Kidney (tissue), 14 donors: ENCODE measurements around the gene NHERF2. TPM values are rescaled to one million over a fixed set of nuclear protein-coding genes. Genes with fewer than 3 reads are reported as not detected.

Source experiments
- DNase-seq, 5 donors: peaks; one replicate each; pipeline ENCODE4 v3.0.0-alpha.2; 2013 to 2020
- FAIRE-seq: peaks from 2 replicates; lab custom pipeline; 2012; peaks lifted over from hg19 to GRCh38; lab: Jason Lieb, UNC
- H3K27ac ChIP-seq, 2 donors: one replicate each; pipeline ENCODE4 v1.7.0; 2013; ENCODE audit warnings: low read depth in 2 of 2, low read length in 2 of 2, inconsistent platforms in 1 of 2
- H3K27me3 ChIP-seq: one replicate; pipeline ENCODE4 v1.7.1; 2013; ENCODE audit warnings: low read length, inconsistent platforms; ENCODE audit not compliant: control insufficient read depth, insufficient read depth
- H3K36me3 ChIP-seq, 3 donors: one replicate each; pipeline versions ENCODE4 v1.7.0 to v1.7.1; 2013; ENCODE audit warnings: low read length in 3 of 3, control low read depth in 1 of 3, inconsistent platforms in 1 of 3; ENCODE audit not compliant: insufficient read depth in 3 of 3, control insufficient read depth in 2 of 3
- H3K4me1 ChIP-seq, 3 donors: one replicate each; pipeline versions ENCODE4 v1.7.0 to v1.7.1; 2013; ENCODE audit warnings: low read length in 3 of 3, inconsistent platforms in 1 of 3, low read depth in 1 of 3; ENCODE audit not compliant: control insufficient read depth in 2 of 3, insufficient read depth in 2 of 3
- H3K4me3 ChIP-seq, 3 donors: one replicate each; pipeline versions ENCODE4 v1.7.0 to v1.8.1; 2013; ENCODE audit warnings: low read length in 3 of 3, control low read depth in 1 of 3, inconsistent platforms in 1 of 3
- H3K9ac ChIP-seq, 3 donors: one replicate each; pipeline versions ENCODE4 v1.7.0 to v1.7.1; 2013; ENCODE audit warnings: low read length in 3 of 3, control low read depth in 1 of 3, inconsistent platforms in 1 of 3
- H3K9me3 ChIP-seq, 3 donors: one replicate each; pipeline versions ENCODE4 v1.7.0 to v1.7.1; 2013; ENCODE audit warnings: low read length in 3 of 3, control low read depth in 1 of 3, inconsistent platforms in 1 of 3; ENCODE audit not compliant: control insufficient read depth in 2 of 3, insufficient read depth in 1 of 3
- intact Hi-C: fragments of 100-400 bp; cut with DNase I; formaldehyde crosslinking; loops from one replicate; pipeline ENCODE4 v1.11.1; 2022
- polyA plus RNA-seq: library from polyadenylated mRNA; stranded (reverse); fragments of 350-450 nt; fragmentation: Illumina TruSeq; extraction: RNeasy Lipid Tissue Mini Kit (QIAGEN cat#74804); gene quantifications from one replicate; pipeline ENCODE4 v1.2.3, GENCODE V29; 2014; ENCODE audit warnings: low read depth, low replicate concordance; ENCODE audit not compliant: insufficient read depth
- total RNA-seq: library from RNA; stranded (reverse); fragmentation: NEBNext Ultra II Directional; extraction: Animal tissue kit (Norgen Biotek cat#: 25700); gene quantifications from one replicate; pipeline ENCODE4 v1.2.1, GENCODE V29; 2021
- TF ChIP-seq, protein P1 (sequence below): IDR thresholded peaks from 3 replicates; pipeline ENCODE4 v1.5.1; 2012; ENCODE audit warnings: mild to moderate bottlenecking, moderate library complexity, borderline replicate concordance; ENCODE audit not compliant: insufficient read depth; ENCODE audit errors: extremely low read depth
- donor health status: control.
- donor health status: control.
- donor health status: control.
- donor health status: control.
- donor health status: control.
- donor health status: DM: yes; HTN: yes; CAD: no.
- donor health status: Normal renal cell carcinoma (clear cell type).

The NHERF2 gene
- total and polyA plus RNA-seq, 2 donors from 2014 or later, result 238 to 405 TPM

DNA sequence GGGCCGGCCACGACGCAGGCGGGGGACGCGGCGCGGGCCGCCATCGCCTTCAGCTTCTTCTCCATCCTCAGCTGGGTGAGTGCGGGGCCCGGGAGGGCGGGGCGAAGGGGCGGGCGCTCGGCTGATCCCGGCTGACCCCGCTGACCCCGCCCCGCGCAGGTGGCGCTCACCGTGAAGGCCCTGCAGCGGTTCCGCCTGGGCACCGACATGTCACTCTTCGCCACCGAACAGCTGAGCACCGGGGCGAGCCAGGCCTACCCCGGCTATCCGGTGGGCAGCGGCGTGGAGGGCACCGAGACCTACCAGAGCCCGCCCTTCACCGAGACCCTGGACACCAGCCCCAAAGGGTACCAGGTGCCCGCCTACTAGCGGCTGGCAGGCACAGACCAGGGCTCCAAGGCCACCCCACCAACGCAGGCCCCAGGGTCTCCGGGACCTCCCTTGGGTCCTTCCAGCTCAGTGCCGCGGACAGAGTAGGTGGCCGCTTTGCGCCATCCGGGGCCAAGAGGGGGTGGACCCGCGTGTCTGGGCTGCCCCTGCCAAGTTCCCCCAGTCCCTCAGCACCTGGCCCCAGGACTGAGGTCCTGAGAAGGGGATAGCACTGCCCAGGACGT lies 33.9 kb upstream of the NHERF2 start:
- no peak for FAIRE-seq
- Histone ChIP-seq H3K4me1 (peaks cover 0 to 14% (median 0%) of the 10 kb centered on the region in 3 donors), H3K9me3 (no peaks in the 10 kb centered on the region), H3K27me3 (peaks cover 19% of the 10 kb centered on the region), H3K9ac (no peak overlapping the region), H3K4me3 (no peak overlapping the region), H3K36me3 (peaks cover 0 to under 1% (median 0%) of the 10 kb centered on the region in 3 donors), H3K27ac (no peak overlapping the region)
- intact Hi-C loops, result no loop called here
- DNase-seq, result peak in 2 of 5 donors; percentile 1 to 89
- TF ChIP-seq, protein P1, sequence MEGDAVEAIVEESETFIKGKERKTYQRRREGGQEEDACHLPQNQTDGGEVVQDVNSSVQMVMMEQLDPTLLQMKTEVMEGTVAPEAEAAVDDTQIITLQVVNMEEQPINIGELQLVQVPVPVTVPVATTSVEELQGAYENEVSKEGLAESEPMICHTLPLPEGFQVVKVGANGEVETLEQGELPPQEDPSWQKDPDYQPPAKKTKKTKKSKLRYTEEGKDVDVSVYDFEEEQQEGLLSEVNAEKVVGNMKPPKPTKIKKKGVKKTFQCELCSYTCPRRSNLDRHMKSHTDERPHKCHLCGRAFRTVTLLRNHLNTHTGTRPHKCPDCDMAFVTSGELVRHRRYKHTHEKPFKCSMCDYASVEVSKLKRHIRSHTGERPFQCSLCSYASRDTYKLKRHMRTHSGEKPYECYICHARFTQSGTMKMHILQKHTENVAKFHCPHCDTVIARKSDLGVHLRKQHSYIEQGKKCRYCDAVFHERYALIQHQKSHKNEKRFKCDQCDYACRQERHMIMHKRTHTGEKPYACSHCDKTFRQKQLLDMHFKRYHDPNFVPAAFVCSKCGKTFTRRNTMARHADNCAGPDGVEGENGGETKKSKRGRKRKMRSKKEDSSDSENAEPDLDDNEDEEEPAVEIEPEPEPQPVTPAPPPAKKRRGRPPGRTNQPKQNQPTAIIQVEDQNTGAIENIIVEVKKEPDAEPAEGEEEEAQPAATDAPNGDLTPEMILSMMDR, result no peak

DNA sequence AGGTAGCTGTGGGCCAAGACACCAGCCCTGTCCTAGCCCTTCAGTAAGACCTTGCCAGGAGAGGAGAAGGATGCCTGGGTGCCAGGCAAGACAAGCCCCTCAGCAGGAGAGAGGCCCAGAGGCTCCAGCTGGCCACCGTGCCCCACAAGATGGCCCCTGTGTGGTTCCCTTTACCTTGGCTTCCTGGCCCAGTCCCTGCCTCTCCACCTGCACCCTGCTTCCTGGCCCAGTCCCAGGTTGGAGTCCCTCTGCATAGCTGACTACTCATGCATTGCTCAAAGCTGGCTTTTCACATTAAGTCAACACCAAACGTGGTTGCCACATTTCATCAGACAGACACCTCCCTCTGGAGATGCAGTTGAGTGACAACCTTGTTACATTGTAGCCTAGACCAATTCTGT lies 33.0 kb upstream of the NHERF2 start:
- FAIRE-seq (no peak), DNase-seq (peak in 2 of 5 donors; percentile 40 to 86)
- Histone ChIP-seq H3K36me3 (peaks cover 0 to 4% (median 2%) of the 10 kb centered on the region in 3 donors), H3K9me3 (no peaks in the 10 kb centered on the region), H3K4me1 (peaks cover 0 to 11% (median 0%) of the 10 kb centered on the region in 3 donors), H3K27me3 (peaks cover 15% of the 10 kb centered on the region), H3K9ac (no peak overlapping the region), H3K27ac (no peak overlapping the region), H3K4me3 (no peak overlapping the region)
- TF ChIP-seq, protein P1, result no peak
- intact Hi-C loops, result no loop called here

- H3K9me3 ChIP-seq, result no peaks in the 10 kb centered on the region
- H3K27me3 ChIP-seq, result no peaks in the 10 kb centered on the region
- no peak for DNase-seq
- no peak overlapping the region for H3K9ac ChIP-seq
- intact Hi-C loops, result no loop called here
- H3K36me3 ChIP-seq, result peaks cover 0 to 30% (median 14%) of the 10 kb centered on the region in 3 donors
- TF ChIP-seq, protein P1, result no peak
- H3K4me1 ChIP-seq, result no peaks in the 10 kb centered on the region
- H3K4me3 ChIP-seq, result no peak overlapping the region
- H3K27ac ChIP-seq, result no peak overlapping the region
- FAIRE-seq, result no peak
These were observed 29.0 kb upstream of the NHERF2 start for GRCh38 chr16:1997494-1998359.
